Measurements from ENCODE around the gene C3orf20. TPM values are rescaled to one million over a fixed set of nuclear protein-coding genes. Genes with fewer than 3 reads are reported as not detected.

The C3orf20 gene
- total and polyA plus RNA-seq, 2 of the 4 experiments (the other 2 are of a cell fraction) = not detected

GRCh38 chr3:14721126-14721864, 46.4 kb downstream of the C3orf20 start:
- Histone ChIP-seq H3K9me3 (ENCODE audit: control insufficient read depth, insufficient read depth, low read length) (no peaks in the 10 kb centered on the region), H2BK120ac (ENCODE audit: low read depth, low read length) (no peak overlapping the region), H3K79me1 (ENCODE audit: low read depth in 1 of 2, low read length in 2 of 2) (no peaks in the 10 kb centered on the region), H3K27me3 (ENCODE audit: control insufficient read depth, insufficient read depth, low read length) (no peaks in the 10 kb centered on the region; the same call in 1 of the 2 replicates), H3K56ac (ENCODE audit: extremely low read depth, insufficient read depth, low read length) (no peak overlapping the region), H3K18ac (ENCODE audit: low read depth, low read length) (no peak overlapping the region), H2BK20ac (ENCODE audit: low read depth, low read length) (no peak overlapping the region), H3K9ac (ENCODE audit: low read depth, low read length) (no peak overlapping the region), H4K5ac (ENCODE audit: low read depth, low read length) (no peak overlapping the region), H3K36me3 (ENCODE audit: control insufficient read depth, insufficient read depth, low read length) (no peaks in the 10 kb centered on the region), H3K23ac (ENCODE audit: low read depth, low read length) (no peak overlapping the region), H3K4me1 (ENCODE audit: control insufficient read depth, insufficient read depth, low read length) (peaks cover 9% of the 10 kb centered on the region; the same call in 1 of the 2 replicates), H3K27ac (ENCODE audit: insufficient read depth, low read length) (no peak overlapping the region), H2AK9ac (replicated peaks; ENCODE audit: low read depth, low read length, poor library complexity) (no peak overlapping the region), H2AK5ac (ENCODE audit: low read depth, low read length) (no peak overlapping the region), H3K4me3 (ENCODE audit: insufficient read depth, low read depth, low read length) (no peak overlapping the region), H4K91ac (ENCODE audit: insufficient read depth, low read depth, low read length) (no peak overlapping the region), H2BK15ac (ENCODE audit: low read depth, low read length) (no peak overlapping the region), H3K4ac (ENCODE audit: low read depth, low read length) (no peak overlapping the region), H4K8ac (ENCODE audit: low read depth in 2 of 2, low read length in 2 of 2) (no peak overlapping the region), H3K9me1 (ENCODE audit: insufficient read depth, low read length) (peaks cover 2% of the 10 kb centered on the region; the same call in 1 of the 2 replicates), H4K20me1 (ENCODE audit: insufficient read depth, low read length) (0 out of 2 replicates have a peak, but pooled peaks cover 2% of the 10 kb centered on the region), H3K14ac (replicated peaks; ENCODE audit: low read depth, low read length) (no peak overlapping the region), H2AFZ (replicated peaks; ENCODE audit: low read length, poor library complexity) (no peak overlapping the region), H2BK5ac (ENCODE audit: low read depth, low read length, poor library complexity, severe bottlenecking) (no peak overlapping the region), H3K4me2 (ENCODE audit: low read depth, low read length) (no peak overlapping the region)
- no TSS peak for BruUV-seq (replicated peaks)
- DNase-seq (no peak), ATAC-seq (ENCODE audit: low read depth) (no peak)
- WGBS, 2 experiments (ENCODE audit: extremely low coverage in 2 of 2, insufficient read length in 1 of 2) = 63% methylated on average over 2 of the region's 8 CpGs; no CpG with 5 or more reads in 1 of the 2 experiments
- dilution Hi-C loops (cut with HindIII; ENCODE audit: low sequenced_read_pairs, unreplicated experiment) = no loop called here
- POLR2A ChIA-PET (ENCODE audit: unreplicated experiment) = no interaction called here
- intact Hi-C loops (cut with micrococcal nuclease) = no loop called here
- CTCF ChIA-PET = no interaction called here
- in situ Hi-C loops (cut with MboI; ENCODE audit: low sequenced_read_pairs) = no loop called here
- TF ChIP-seq FOS (IDR thresholded peaks at IDR 0.05; ENCODE audit: low read depth, low read length) (no peak), RFX5 (IDR thresholded peaks at IDR 0.05; ENCODE audit: low read depth, low read length) (no peak)
